Suprapubic skin (tissue), 4 donors: ENCODE measurements around the gene PIK3R3.

ENCODE experiments used
- CTCF ChIP-seq, 2 donors: fragments of 200-600 bp in 1 of 2; fragments of 450-650 bp in 1 of 2; sonication (generic) in 1 of 2; IDR thresholded peaks; one replicate each; pipeline ENCODE4 v1.5.1; 2016 to 2019; ENCODE audit warnings: antibody characterized with exemption in 2 of 2, mild to moderate bottlenecking in 1 of 2, moderate library complexity in 1 of 2
- EP300 ChIP-seq: sonication (generic); formaldehyde crosslinking; IDR thresholded peaks from one replicate; pipeline ENCODE4 v1.6.1; 2017; ENCODE audit warnings: antibody characterized with exemption
- POLR2A ChIP-seq, 2 donors: fragments of 450-650 bp; IDR thresholded peaks; one replicate each; pipeline ENCODE4 v1.6.1; 2017; ENCODE audit warnings: antibody characterized with exemption in 2 of 2, mild to moderate bottlenecking in 2 of 2, moderate library complexity in 2 of 2
- POLR2AphosphoS5 ChIP-seq, 3 donors: sonication (generic); formaldehyde crosslinking; IDR thresholded peaks; one replicate each; pipeline ENCODE4 v1.6.1; 2017; ENCODE audit warnings: antibody characterized with exemption in 3 of 3

- TF ChIP-seq CTCF (IDR thresholded peaks at IDR 0.05): no peak
- TF ChIP-seq POLR2A (IDR thresholded peaks at IDR 0.05): no peak
- no peak for TF ChIP-seq EP300
- no peak for TF ChIP-seq POLR2AphosphoS5 (IDR thresholded peaks at IDR 0.05)
Measured at GRCh38 chr1:46097149-46097472, 35.3 kb downstream of the PIK3R3 start.
